Suppressor macrophage treated with lipopolysaccharide for 1 hour (primary cell): ENCODE measurements around the gene CEBPZOS.

Experiments
- DNase-seq, 3 donors: peaks; one replicate each; pipeline ENCODE4 v3.0.0-alpha.2; 2020 to 2022

The CEBPZOS gene

GRCh38 chr2:37244017-37244416 lies 47.7 kb downstream of the CEBPZOS start:
- DNase-seq, result no peak

GRCh38 chr2:37244755-37245154 lies 48.5 kb downstream of the CEBPZOS start:
- DNase-seq, result no peak

- DNase-seq, result no peak
Observed at GRCh38 chr2:37246205-37246604, 49.9 kb downstream of the CEBPZOS start.

- DNase-seq, result no peak
Observed at GRCh38 chr2:37250869-37251740, 54.8 kb downstream of the CEBPZOS start.
